KMS-11 (cell line): Measurements from ENCODE around the gene UBE2D2.

Source experiments
- H2AFZ ChIP-seq: fragments of 200-600 bp; sonication (generic); 2 replicates; pipeline ENCODE4 v1.6.1; 2016; ENCODE audit warnings: antibody characterized with exemption, mixed run types, low read depth
- H3K27ac ChIP-seq: fragments of 200-600 bp; sonication (generic); 2 replicates; pipeline ENCODE4 v1.6.1; 2016; ENCODE audit warnings: mild to moderate bottlenecking, mixed run types
- H3K27me3 ChIP-seq: fragments of 200-600 bp; sonication (generic); 2 replicates; pipeline ENCODE4 v1.6.1; 2017; ENCODE audit warnings: mild to moderate bottlenecking, low read depth, mixed run types, moderate library complexity; ENCODE audit not compliant: insufficient read depth
- H3K36me3 ChIP-seq: fragments of 200-600 bp; sonication (generic); 2 replicates; pipeline ENCODE4 v1.6.1; 2017; ENCODE audit warnings: mild to moderate bottlenecking, mixed run types; ENCODE audit not compliant: insufficient read depth
- H3K4me1 ChIP-seq: fragments of 200-600 bp; sonication (generic); 2 replicates; pipeline ENCODE4 v1.6.1; 2016; ENCODE audit warnings: mild to moderate bottlenecking, low read depth, mixed run types; ENCODE audit not compliant: poor library complexity, severe bottlenecking
- H3K4me2 ChIP-seq: fragments of 200-600 bp; sonication (generic); 2 replicates; pipeline ENCODE4 v1.7.0; 2016; ENCODE audit warnings: mild to moderate bottlenecking, mixed run types
- H3K4me3 ChIP-seq: fragments of 200-600 bp; sonication (generic); IDR thresholded peaks from 2 replicates; pipeline ENCODE4 v1.6.1; 2017; ENCODE audit warnings: low read depth, low read length, mixed read lengths; ENCODE audit not compliant: insufficient read depth
- H3K79me2 ChIP-seq: fragments of 200-600 bp; sonication (generic); 2 replicates; pipeline ENCODE4 v1.6.1; 2016; ENCODE audit warnings: low read depth, mixed run types; ENCODE audit not compliant: insufficient read depth
- H3K9ac ChIP-seq: fragments of 200-600 bp; sonication (generic); 2 replicates; pipeline ENCODE4 v1.6.1; 2016; ENCODE audit warnings: mild to moderate bottlenecking, mixed run types
- H4K20me1 ChIP-seq: fragments of 200-600 bp; sonication (generic); 2 replicates; pipeline ENCODE4 v1.6.1; 2016; ENCODE audit warnings: mild to moderate bottlenecking, mixed run types; ENCODE audit not compliant: insufficient read depth
- CTCF ChIP-seq: fragments of 200-600 bp; sonication (generic); conservative IDR thresholded peaks from 2 replicates; pipeline ENCODE4 v1.6.1; 2017; ENCODE audit warnings: low read depth, mild to moderate bottlenecking, antibody characterized with exemption, low read length, moderate library complexity, mixed read lengths

Gene UBE2D2

GRCh38 chr5:139658928-139659667 is 98.0 kb downstream of the UBE2D2 start:
- Histone ChIP-seq H3K79me2 (peaks cover 96% of the 10 kb centered on the region), H2AFZ (no peak overlapping the region), H3K4me2 (no peak overlapping the region), H4K20me1 (peaks cover 49% of the 10 kb centered on the region; the same call in 1 of the 2 replicates), H3K9ac (no peak overlapping the region), H3K36me3 (no peaks in the 10 kb centered on the region), H3K4me3 (no peak overlapping the region), H3K4me1 (peaks cover 52% of the 10 kb centered on the region), H3K27me3 (no peaks in the 10 kb centered on the region), H3K27ac (no peak overlapping the region)
- no peak for TF ChIP-seq CTCF

- H3K27me3 ChIP-seq: no peaks in the 10 kb centered on the region
- H2AFZ ChIP-seq: no peak overlapping the region
- H3K4me1 ChIP-seq: peaks cover 52% of the 10 kb centered on the region
- no peak overlapping the region for H3K9ac ChIP-seq
- no peak for TF ChIP-seq CTCF
- H3K27ac ChIP-seq: no peak overlapping the region
- peaks cover 43% of the 10 kb centered on the region; the same call in 1 of the 2 replicates for H4K20me1 ChIP-seq
- H3K4me3 ChIP-seq: no peak overlapping the region
- H3K4me2 ChIP-seq: no peak overlapping the region
- no peaks in the 10 kb centered on the region for H3K36me3 ChIP-seq
- H3K79me2 ChIP-seq: peaks cover 96% of the 10 kb centered on the region
Observed at GRCh38 chr5:139659695-139660101, 98.6 kb downstream of the UBE2D2 start.

GRCh38 chr5:139660105-139660922 is 99.2 kb downstream of the UBE2D2 start:
- no peak for TF ChIP-seq CTCF
- no peaks in the 10 kb centered on the region for H3K27me3 ChIP-seq
- H3K27ac ChIP-seq: no peak overlapping the region
- H3K4me3 ChIP-seq: no peak overlapping the region
- H3K4me2 ChIP-seq: no peak overlapping the region
- peaks cover 42% of the 10 kb centered on the region; the same call in 1 of the 2 replicates for H4K20me1 ChIP-seq
- no peaks in the 10 kb centered on the region for H3K36me3 ChIP-seq
- no peak overlapping the region for H2AFZ ChIP-seq
- H3K9ac ChIP-seq: no peak overlapping the region
- peaks cover 96% of the 10 kb centered on the region for H3K79me2 ChIP-seq
- peaks cover 58% of the 10 kb centered on the region for H3K4me1 ChIP-seq

- H3K4me1 ChIP-seq: peaks cover 66% of the 10 kb centered on the region
- H4K20me1 ChIP-seq: peaks cover 35% of the 10 kb centered on the region; the same call in 1 of the 2 replicates
- no peak overlapping the region for H3K4me2 ChIP-seq
- no peaks in the 10 kb centered on the region for H3K27me3 ChIP-seq
- H3K9ac ChIP-seq: no peak overlapping the region
- no peak overlapping the region; the same call in 1 of the 2 replicates for H3K27ac ChIP-seq
- no peak overlapping the region for H2AFZ ChIP-seq
- TF ChIP-seq CTCF: no peak
- peaks cover 96% of the 10 kb centered on the region for H3K79me2 ChIP-seq
- no peaks in the 10 kb centered on the region for H3K36me3 ChIP-seq
- no peak overlapping the region for H3K4me3 ChIP-seq
Observed at GRCh38 chr5:139660923-139661814, 100.0 kb downstream of the UBE2D2 start.
